WERI-Rb-1 (cell line): ENCODE results near the gene ATP10A.

Source experiments
- DNase-seq: peaks from one replicate; pipeline ENCODE4 v3.0.0-alpha.2; 2020
- H3K27ac ChIP-seq: fragments of 250-450 bp; sonication (Bioruptor Pico); 2 replicates; pipeline ENCODE4 v1.5.1; 2020; ENCODE audit warnings: mild to moderate bottlenecking, moderate library complexity
- H3K27me3 ChIP-seq: fragments of 250-450 bp; sonication (Bioruptor Pico); 2 replicates; pipeline ENCODE4 v1.5.1; 2021; ENCODE audit warnings: mild to moderate bottlenecking, low read depth, moderate library complexity; ENCODE audit not compliant: insufficient read depth, severe bottlenecking
- H3K36me3 ChIP-seq: fragments of 250-450 bp; sonication (Bioruptor Pico); 2 replicates; pipeline ENCODE4 v1.5.1; 2020; ENCODE audit warnings: mild to moderate bottlenecking, moderate library complexity
- H3K4me3 ChIP-seq: 2 replicates; pipeline ENCODE4 v1.5.1; 2011; ENCODE audit warnings: low read depth, mild to moderate bottlenecking, control low read depth, low read length
- H3K9me3 ChIP-seq: fragments of 250-450 bp; sonication (Bioruptor Pico); 2 replicates; pipeline ENCODE4 v1.5.1; 2021; ENCODE audit warnings: mild to moderate bottlenecking, moderate library complexity; ENCODE audit not compliant: severe bottlenecking
- TF ChIP-seq, protein P1 (sequence below): IDR thresholded peaks from 2 replicates; pipeline ENCODE4 v1.5.1; 2011; ENCODE audit warnings: low read depth, mild to moderate bottlenecking, control low read depth, inconsistent platforms, low read length

The ATP10A gene

GRCh38 chr15:25850154-25851111 lies 12.7 kb downstream of the ATP10A start:
- H3K36me3 ChIP-seq: no peaks in the 10 kb centered on the region
- no peaks in the 10 kb centered on the region for H3K9me3 ChIP-seq
- no peaks in the 10 kb centered on the region for H3K27me3 ChIP-seq
- TF ChIP-seq, protein P1, sequence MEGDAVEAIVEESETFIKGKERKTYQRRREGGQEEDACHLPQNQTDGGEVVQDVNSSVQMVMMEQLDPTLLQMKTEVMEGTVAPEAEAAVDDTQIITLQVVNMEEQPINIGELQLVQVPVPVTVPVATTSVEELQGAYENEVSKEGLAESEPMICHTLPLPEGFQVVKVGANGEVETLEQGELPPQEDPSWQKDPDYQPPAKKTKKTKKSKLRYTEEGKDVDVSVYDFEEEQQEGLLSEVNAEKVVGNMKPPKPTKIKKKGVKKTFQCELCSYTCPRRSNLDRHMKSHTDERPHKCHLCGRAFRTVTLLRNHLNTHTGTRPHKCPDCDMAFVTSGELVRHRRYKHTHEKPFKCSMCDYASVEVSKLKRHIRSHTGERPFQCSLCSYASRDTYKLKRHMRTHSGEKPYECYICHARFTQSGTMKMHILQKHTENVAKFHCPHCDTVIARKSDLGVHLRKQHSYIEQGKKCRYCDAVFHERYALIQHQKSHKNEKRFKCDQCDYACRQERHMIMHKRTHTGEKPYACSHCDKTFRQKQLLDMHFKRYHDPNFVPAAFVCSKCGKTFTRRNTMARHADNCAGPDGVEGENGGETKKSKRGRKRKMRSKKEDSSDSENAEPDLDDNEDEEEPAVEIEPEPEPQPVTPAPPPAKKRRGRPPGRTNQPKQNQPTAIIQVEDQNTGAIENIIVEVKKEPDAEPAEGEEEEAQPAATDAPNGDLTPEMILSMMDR: no peak
- DNase-seq: no peak
- H3K27ac ChIP-seq: no peak overlapping the region
- no peak overlapping the region for H3K4me3 ChIP-seq

GRCh38 chr15:25849157-25849921 lies 13.8 kb downstream of the ATP10A start:
- H3K4me3 ChIP-seq: no peak overlapping the region
- no peaks in the 10 kb centered on the region for H3K36me3 ChIP-seq
- TF ChIP-seq, protein P1: no peak
- H3K9me3 ChIP-seq: no peaks in the 10 kb centered on the region
- no peak for DNase-seq
- no peak overlapping the region for H3K27ac ChIP-seq
- H3K27me3 ChIP-seq: no peaks in the 10 kb centered on the region

- TF ChIP-seq, protein P1: no peak
- Histone ChIP-seq H3K27me3 (no peaks in the 10 kb centered on the region), H3K4me3 (no peak overlapping the region), H3K9me3 (no peaks in the 10 kb centered on the region), H3K27ac (no peak overlapping the region), H3K36me3 (no peaks in the 10 kb centered on the region)
- no peak for DNase-seq
Measured at GRCh38 chr15:25848784-25849156, 14.4 kb downstream of the ATP10A start.

DNA sequence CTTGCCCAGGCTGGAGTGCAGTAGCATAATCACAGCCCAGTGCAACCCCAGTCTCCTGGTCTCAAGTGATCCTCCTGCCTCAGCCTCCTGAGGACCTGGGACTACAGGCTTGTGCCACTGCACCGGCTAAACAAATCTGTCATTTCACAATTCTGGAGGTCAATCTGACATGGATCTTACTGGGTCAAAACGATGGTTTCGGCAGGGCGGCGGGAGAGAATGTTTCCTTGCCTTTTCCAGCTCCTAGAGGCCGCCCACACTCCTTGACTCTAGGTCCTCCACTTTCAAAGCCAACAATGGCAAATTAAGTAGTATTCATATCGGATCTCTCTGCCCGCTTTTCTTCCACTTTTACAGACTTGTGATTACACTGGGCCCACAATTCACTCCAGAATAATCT lies 14.8 kb downstream of the ATP10A start:
- no peaks in the 10 kb centered on the region for H3K9me3 ChIP-seq
- H3K36me3 ChIP-seq: no peaks in the 10 kb centered on the region
- no peak overlapping the region for H3K4me3 ChIP-seq
- TF ChIP-seq, protein P1: no peak
- DNase-seq: no peak
- H3K27me3 ChIP-seq: no peaks in the 10 kb centered on the region
- H3K27ac ChIP-seq: no peak overlapping the region

GRCh38 chr15:25847051-25847450 lies 16.1 kb downstream of the ATP10A start:
- Histone ChIP-seq H3K36me3 (no peaks in the 10 kb centered on the region), H3K27ac (no peak overlapping the region), H3K27me3 (no peaks in the 10 kb centered on the region), H3K4me3 (no peak overlapping the region), H3K9me3 (no peaks in the 10 kb centered on the region)
- no peak for DNase-seq
- TF ChIP-seq, protein P1: no peak
